ENCODE results near the gene RNF14.

The RNF14 gene

GRCh38 chr5:141982626-141983025 is 13.7 kb downstream of the RNF14 start:
- FAIRE-seq, result no peak

GRCh38 chr5:141986072-141986471 is 17.2 kb downstream of the RNF14 start:
- FAIRE-seq, result no peak

GRCh38 chr5:141989720-141990119 is 20.8 kb downstream of the RNF14 start:
- FAIRE-seq, result no peak

- FAIRE-seq, result peak; percentile 86
Measured at GRCh38 chr5:141992349-141992963, 23.6 kb downstream of the RNF14 start.

DNA sequence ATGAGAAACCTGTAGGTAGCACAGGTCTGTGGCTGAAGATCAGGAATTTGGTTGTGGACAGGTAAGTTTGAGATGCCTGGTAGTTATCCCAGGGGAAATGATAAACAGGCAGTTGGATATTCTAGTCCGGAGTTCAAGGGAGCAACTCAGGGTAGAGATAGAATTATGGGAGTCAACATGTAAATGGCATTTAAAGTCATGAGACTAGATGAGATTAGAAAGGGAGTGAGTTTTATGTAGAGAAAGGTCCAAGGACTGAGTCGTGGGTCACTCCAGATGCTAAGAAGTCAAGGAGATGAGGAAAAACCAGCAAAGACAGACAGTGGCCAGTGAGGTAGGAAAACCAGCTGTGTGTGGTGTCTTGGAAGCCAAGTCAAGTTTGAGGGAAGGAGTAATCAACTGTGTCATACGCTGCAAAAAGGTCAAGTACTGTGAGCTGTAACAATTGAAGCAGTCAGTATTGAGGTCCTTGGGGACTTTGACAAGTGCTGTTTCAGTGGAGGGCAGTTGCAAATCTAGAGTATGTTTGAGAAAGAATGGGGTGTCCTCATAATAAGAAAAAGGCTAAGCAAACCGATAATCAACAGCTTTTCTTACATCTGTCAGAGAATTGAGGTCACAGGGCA is 25.7 kb downstream of the RNF14 start:
- FAIRE-seq, result no peak

GRCh38 chr5:141995656-141996055 is 26.8 kb downstream of the RNF14 start:
- no peak for FAIRE-seq

GRCh38 chr5:141997358-141997960 is 28.6 kb downstream of the RNF14 start:
- FAIRE-seq, result no peak

GRCh38 chr5:142000173-142000572 is 31.3 kb downstream of the RNF14 start:
- FAIRE-seq, result no peak

DNA sequence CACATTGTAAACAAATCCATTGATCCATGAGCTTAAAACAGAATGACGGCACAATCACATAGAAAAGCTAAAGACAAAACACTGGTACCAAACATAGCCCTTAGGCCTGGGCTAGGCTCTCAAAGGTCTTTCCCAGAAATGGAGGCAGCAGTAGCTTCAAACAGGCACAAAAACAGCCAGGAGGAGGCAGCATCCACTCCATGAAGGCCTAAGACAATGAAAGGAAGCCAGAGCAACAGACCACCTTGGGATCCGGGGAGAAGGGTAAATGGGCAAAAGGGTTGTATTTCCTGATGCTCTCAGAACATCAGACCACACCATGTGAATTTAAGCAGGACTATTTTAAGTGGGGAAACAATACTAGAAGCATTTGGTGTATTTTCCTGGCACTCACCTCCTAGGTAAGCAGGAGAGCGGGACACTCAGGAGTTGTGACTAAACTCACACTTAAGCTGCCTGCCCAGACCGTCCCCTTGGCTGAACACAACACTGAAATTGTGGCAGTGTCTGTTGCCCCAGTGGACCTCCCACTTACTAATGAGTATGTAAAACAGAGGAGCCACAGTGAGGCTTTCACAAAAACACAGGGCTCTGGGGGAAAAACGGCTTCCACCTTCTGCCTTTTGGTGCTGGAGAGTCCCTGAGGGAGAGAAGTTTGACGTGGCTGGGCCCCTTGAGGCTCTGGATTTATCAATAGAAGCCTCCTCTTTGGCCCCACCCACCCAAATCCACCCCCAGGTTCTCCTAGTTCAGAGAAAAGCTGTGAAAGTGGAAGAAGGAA is 32.0 kb downstream of the RNF14 start:
- no peak for FAIRE-seq

DNA sequence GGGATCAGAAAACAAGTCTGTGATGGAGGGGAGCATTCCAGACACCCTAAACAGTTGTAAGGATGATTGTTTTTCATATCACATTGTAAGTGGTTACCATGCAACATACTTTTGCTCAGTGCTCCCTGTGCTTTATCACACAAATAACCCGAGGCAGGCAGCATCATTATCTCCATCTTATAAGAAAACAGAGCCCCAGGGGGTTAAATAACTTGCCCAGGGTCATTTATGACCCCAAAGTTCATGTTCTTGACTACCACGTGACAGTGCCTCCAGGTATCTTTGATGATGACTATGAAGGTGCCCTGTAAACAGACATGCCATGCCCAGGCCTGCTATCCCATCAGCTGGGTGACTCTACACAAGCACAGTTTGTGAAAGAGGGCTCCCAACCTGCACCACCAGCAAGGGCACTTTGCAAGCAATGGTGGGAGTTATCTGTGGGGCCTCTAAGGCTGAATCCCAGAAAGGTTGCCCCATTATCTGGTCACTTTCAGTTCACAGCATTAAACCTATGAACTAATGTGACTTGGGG is 34.4 kb downstream of the RNF14 start:
- no peak for FAIRE-seq

GRCh38 chr5:142006363-142007236 is 37.7 kb downstream of the RNF14 start:
- FAIRE-seq, result no peak

- FAIRE-seq, result no peak
Measured at GRCh38 chr5:142007237-142007544, 38.3 kb downstream of the RNF14 start.

GRCh38 chr5:142008813-142009212 is 39.9 kb downstream of the RNF14 start:
- no peak for FAIRE-seq

- no peak for FAIRE-seq
Measured at GRCh38 chr5:142009886-142010285, 41.0 kb downstream of the RNF14 start.

- FAIRE-seq, result no peak
Measured at GRCh38 chr5:142011572-142012185, 42.8 kb downstream of the RNF14 start.

GRCh38 chr5:142012186-142012785 is 43.4 kb downstream of the RNF14 start:
- FAIRE-seq, result no peak

DNA sequence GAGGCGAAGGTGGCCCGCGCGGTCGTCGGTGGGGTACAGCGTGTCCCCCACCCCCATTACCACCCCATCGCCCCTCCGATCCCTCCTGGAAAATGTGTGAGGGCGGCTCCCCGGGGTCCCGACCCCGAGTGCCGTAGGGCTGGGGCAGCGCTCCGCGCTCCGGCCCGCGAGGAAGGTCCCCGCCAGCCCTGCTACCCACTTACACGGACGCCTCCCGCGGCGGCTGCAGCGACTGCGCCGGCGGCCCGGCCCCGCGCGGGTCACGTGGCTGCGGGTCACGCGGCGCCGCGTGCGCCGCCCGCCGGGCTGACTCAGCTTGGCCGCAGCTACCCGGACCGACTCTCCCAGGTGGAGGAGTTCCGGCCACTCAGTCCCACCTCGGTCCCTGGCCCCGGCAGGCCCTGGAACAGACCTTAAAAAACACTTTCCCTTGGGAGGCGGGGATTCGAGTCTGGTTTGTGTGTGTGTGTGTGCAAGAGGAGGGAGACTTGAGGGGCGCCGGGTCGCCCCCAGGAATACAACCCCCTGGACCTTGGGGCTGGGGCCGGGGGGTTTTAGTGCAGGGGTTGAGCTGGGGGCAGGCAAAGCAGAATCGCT is 44.0 kb downstream of the RNF14 start, which contains the start of gene GNPDA1:
Gene GNPDA1 (minus strand): TSS at position 236 of the 597 bp plus-strand sequence. CDS start 992 bp downstream, outside the sequence.
- FAIRE-seq, result no peak

GRCh38 chr5:142013734-142014521 is 45.0 kb downstream of the RNF14 start:
- no peak for FAIRE-seq

DNA sequence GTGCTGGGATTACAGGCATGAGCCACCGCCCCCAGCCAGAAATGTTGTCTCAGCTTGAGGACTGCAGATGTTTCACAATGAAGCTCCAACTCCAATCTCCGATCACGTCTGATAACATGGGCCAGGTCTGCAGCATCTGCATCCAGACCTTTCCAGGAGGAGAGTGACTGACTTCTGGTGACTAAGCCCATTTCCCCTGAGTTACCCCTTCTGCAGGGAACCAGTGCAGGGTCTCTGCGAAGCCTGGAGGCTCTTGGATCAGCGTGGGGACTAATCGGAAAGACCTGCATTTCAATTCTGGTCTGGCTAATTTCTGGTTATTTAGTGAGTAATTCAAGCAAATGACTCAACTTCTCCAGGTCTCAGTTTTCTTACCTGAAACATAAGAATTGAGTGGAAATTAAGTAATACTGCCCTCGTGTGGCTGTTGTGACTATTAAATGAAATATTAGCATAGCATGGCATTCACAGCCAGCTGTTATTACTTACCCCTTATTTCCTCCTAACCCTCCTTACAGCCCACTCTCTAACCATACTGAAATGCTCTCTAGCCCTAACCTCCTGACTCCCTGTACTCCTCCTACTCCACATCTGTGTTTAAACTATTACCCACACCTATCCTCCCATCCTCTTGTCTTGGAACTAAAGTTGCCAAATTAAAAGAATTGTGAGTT is 46.1 kb downstream of the RNF14 start:
- FAIRE-seq, result no peak

All from endometrium (tissue), 2 donors.